CD14-positive monocyte (primary cell): ENCODE measurements around the gene TXNDC11. TPM values are rescaled to one million over a fixed set of nuclear protein-coding genes. Genes with fewer than 3 reads are reported as not detected.

ENCODE experiments used
- DNase-seq, 3 donors: peaks; one replicate each; pipeline ENCODE4 v3.0.0-alpha.2; 2011 to 2022
- H2AFZ ChIP-seq: 2 replicates; pipeline ENCODE4 v1.6.0; 2012; ENCODE audit warnings: mild to moderate bottlenecking, low read depth, low read length, inconsistent platforms; ENCODE audit not compliant: insufficient read depth, poor library complexity, severe bottlenecking
- H3K27ac ChIP-seq, 2 donors: 1 replicate in 1 of 2; 2 replicates in 1 of 2; pipeline ENCODE4 v1.5.1; 2012 to 2013; ENCODE audit warnings: low read length in 2 of 2, control low read depth in 1 of 2, inconsistent platforms in 1 of 2, low read depth in 1 of 2, mild to moderate bottlenecking in 1 of 2
- H3K27me3 ChIP-seq, 2 donors: one replicate each; pipeline versions ENCODE4 v1.6.0 to v1.6.1; 2011 to 2013; ENCODE audit warnings: low read length in 2 of 2; ENCODE audit not compliant: control insufficient read depth in 2 of 2, insufficient read depth in 2 of 2
- H3K36me3 ChIP-seq, 2 donors: replicated peaks in 1 of 2; 1 replicate in 1 of 2; 2 replicates in 1 of 2; pipeline versions ENCODE4 v1.5.1 to v1.6.1; 2012 to 2013; ENCODE audit warnings: low read length in 2 of 2, control low read depth in 1 of 2, inconsistent platforms in 1 of 2, mild to moderate bottlenecking in 1 of 2; ENCODE audit not compliant: insufficient read depth in 2 of 2, control insufficient read depth in 1 of 2
- H3K4me1 ChIP-seq, 2 donors: 1 replicate in 1 of 2; 2 replicates in 1 of 2; pipeline versions ENCODE4 v1.5.1 to v1.6.1; 2012 to 2013; ENCODE audit warnings: low read length in 2 of 2, control low read depth in 1 of 2, inconsistent platforms in 1 of 2, mild to moderate bottlenecking in 1 of 2, moderate library complexity in 1 of 2; ENCODE audit not compliant: insufficient read depth in 2 of 2, control insufficient read depth in 1 of 2
- H3K4me2 ChIP-seq: replicated peaks from 2 replicates; pipeline ENCODE3; 2012; ENCODE audit warnings: low read length, moderate library complexity, mild to moderate bottlenecking; ENCODE audit not compliant: poor library complexity, severe bottlenecking; ENCODE audit errors: extremely low read depth
- H3K4me3 ChIP-seq, 3 experiments: fragments of 200-600 bp in 1 of 3; sonication (generic) in 1 of 3; replicated peaks in 1 of 3; 1 replicate in 2 of 3; 2 replicates in 1 of 3; pipeline ENCODE4 v1.5.1; 2011 to 2013; ENCODE audit warnings: low read length in 3 of 3, mild to moderate bottlenecking in 3 of 3, control low read depth in 2 of 3, low read depth in 2 of 3, inconsistent platforms in 1 of 3, moderate library complexity in 1 of 3
- H3K79me2 ChIP-seq: 2 replicates; pipeline ENCODE4 v1.6.0; 2012; ENCODE audit warnings: mild to moderate bottlenecking, control low read depth, inconsistent platforms, low read length, moderate library complexity; ENCODE audit not compliant: insufficient read depth
- H3K9ac ChIP-seq: 2 replicates; pipeline ENCODE4 v1.6.0; 2017; ENCODE audit warnings: low read length, mild to moderate bottlenecking; ENCODE audit not compliant: insufficient read depth, poor library complexity, severe bottlenecking
- H3K9me3 ChIP-seq, 2 donors: replicated peaks in 1 of 2; 1 replicate in 1 of 2; 2 replicates in 1 of 2; pipeline versions ENCODE4 v1.5.1 to v1.6.1; 2012 to 2013; ENCODE audit warnings: low read length in 2 of 2, control low read depth in 1 of 2; ENCODE audit not compliant: control insufficient read depth in 1 of 2, insufficient read depth in 1 of 2
- H4K20me1 ChIP-seq: 2 replicates; pipeline ENCODE4 v1.6.0; 2012; ENCODE audit warnings: mild to moderate bottlenecking, low read length, control low read depth, moderate library complexity; ENCODE audit not compliant: insufficient read depth
- H3K27ac Mint-ChIP-seq, 7 donors: one replicate each; pipeline ENCODE4 v1.8.0; 2020; ENCODE audit warnings: mild to moderate bottlenecking in 7 of 7, mixed read lengths in 7 of 7, moderate library complexity in 6 of 7, inconsistent platforms in 2 of 7
- H3K27me3 Mint-ChIP-seq, 3 donors: one replicate each; pipeline ENCODE4 v1.8.0; 2021 to 2022; ENCODE audit warnings: low read depth in 3 of 3, mild to moderate bottlenecking in 3 of 3, mixed read lengths in 3 of 3, moderate library complexity in 3 of 3, inconsistent platforms in 1 of 3
- H3K36me3 Mint-ChIP-seq, 2 donors: one replicate each; pipeline ENCODE4 v1.8.0; 2020; ENCODE audit warnings: mixed read lengths in 2 of 2, inconsistent platforms in 1 of 2, mild to moderate bottlenecking in 1 of 2
- H3K4me1 Mint-ChIP-seq: one replicate; pipeline ENCODE4 v1.8.0; 2020; ENCODE audit warnings: mild to moderate bottlenecking, mixed read lengths
- H3K4me3 Mint-ChIP-seq, 2 donors: one replicate each; pipeline ENCODE4 v1.8.0; 2020; ENCODE audit warnings: mild to moderate bottlenecking in 2 of 2, mixed read lengths in 2 of 2, moderate library complexity in 1 of 2
- H3K9me3 Mint-ChIP-seq, 7 donors: one replicate each; pipeline ENCODE4 v1.8.0; 2020 to 2022; ENCODE audit warnings: mixed read lengths in 7 of 7, mild to moderate bottlenecking in 6 of 7, moderate library complexity in 6 of 7, inconsistent platforms in 2 of 7
- WGBS: methylation state at CpG from one replicate; pipeline ENCODE4 v1.1.5; 2013; ENCODE audit warnings: missing lambda C conversion rate; ENCODE audit not compliant: insufficient coverage; 5-methylcytosine and 5-hydroxymethylcytosine counted together
- intact Hi-C, 2 donors: fragments of 100-400 bp; cut with micrococcal nuclease; formaldehyde crosslinking; loops; one replicate each; pipeline versions ENCODE4 v1.15.0 to v1.15.1; 2023
- polyA plus RNA-seq, 3 donors: library from polyadenylated mRNA; depleted of rRNA in 1 of 3; unstranded in 2 of 3; stranded (reverse) in 1 of 3; fragments of 300-500 nt in 2 of 3; fragments of >200 nt in 1 of 3; fragmentation: Illumina TruSeq in 2 of 3; gene quantifications; 1 replicate in 2 of 3; 2 replicates in 1 of 3; pipeline ENCODE4 v1.2.3, GENCODE V29; 2012 to 2021
- TF ChIP-seq, protein P1 (sequence below): fragments of 200-600 bp; IDR thresholded peaks from one replicate; pipeline ENCODE4 v1.8.0; 2022; ENCODE audit warnings: antibody characterized with exemption, mild to moderate bottlenecking

TXNDC11 gene
- polyA plus RNA-seq, 3 donors = 32.9 to 60.0 (median 40.6) TPM

DNA sequence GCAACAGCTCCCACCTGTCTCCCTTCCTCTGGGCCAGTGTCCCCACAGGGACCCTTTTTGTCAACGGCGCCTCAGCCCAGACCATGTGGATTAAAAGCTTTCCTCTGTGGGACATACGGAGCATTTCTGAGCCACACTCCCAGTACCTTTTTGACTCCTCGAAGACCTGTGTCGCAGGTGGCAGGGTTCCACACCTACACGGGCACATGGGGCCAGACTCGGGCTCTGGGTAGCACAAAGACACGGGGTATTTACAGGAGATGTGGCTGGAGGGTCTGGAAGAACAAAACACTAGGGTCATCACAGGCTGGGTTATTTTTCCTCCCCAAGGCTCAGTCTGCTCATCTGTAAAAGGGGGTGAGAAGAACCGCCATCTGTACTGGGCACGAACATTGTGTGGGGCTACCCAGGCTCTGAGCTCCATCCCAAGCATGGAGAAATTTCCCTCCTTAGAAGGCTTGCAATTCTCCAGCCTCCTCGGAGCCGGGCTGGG lies 106.9 kb downstream of the TXNDC11 start:
- peaks cover 0 to 5% (median 0%) of the 10 kb centered on the region in 7 donors for H3K9me3 Mint-ChIP-seq
- Histone ChIP-seq H3K27ac (no peak overlapping the region), H3K4me2 (no peak overlapping the region), H3K79me2 (no peaks in the 10 kb centered on the region), H3K9ac (no peak overlapping the region), H3K4me1 (peaks cover 44 to 46% of the 10 kb centered on the region in 2 donors), H3K9me3 (no peaks in the 10 kb centered on the region), H3K36me3 (no peaks in the 10 kb centered on the region), H2AFZ (no peak overlapping the region), H3K27me3 (no peaks in the 10 kb centered on the region), H4K20me1 (no peaks in the 10 kb centered on the region), H3K4me3 (no peak overlapping the region)
- H3K4me1 Mint-ChIP-seq = peaks cover 55% of the 10 kb centered on the region
- no peak for DNase-seq
- peaks cover 0 to 2% of the 10 kb centered on the region in 2 donors for H3K36me3 Mint-ChIP-seq
- TF ChIP-seq, protein P1, sequence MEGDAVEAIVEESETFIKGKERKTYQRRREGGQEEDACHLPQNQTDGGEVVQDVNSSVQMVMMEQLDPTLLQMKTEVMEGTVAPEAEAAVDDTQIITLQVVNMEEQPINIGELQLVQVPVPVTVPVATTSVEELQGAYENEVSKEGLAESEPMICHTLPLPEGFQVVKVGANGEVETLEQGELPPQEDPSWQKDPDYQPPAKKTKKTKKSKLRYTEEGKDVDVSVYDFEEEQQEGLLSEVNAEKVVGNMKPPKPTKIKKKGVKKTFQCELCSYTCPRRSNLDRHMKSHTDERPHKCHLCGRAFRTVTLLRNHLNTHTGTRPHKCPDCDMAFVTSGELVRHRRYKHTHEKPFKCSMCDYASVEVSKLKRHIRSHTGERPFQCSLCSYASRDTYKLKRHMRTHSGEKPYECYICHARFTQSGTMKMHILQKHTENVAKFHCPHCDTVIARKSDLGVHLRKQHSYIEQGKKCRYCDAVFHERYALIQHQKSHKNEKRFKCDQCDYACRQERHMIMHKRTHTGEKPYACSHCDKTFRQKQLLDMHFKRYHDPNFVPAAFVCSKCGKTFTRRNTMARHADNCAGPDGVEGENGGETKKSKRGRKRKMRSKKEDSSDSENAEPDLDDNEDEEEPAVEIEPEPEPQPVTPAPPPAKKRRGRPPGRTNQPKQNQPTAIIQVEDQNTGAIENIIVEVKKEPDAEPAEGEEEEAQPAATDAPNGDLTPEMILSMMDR = no peak
- H3K27me3 Mint-ChIP-seq = peaks cover 4 to 24% (median 10%) of the 10 kb centered on the region in 3 donors
- H3K4me3 Mint-ChIP-seq = no peak overlapping the region
- intact Hi-C loops = loop anchor here in 1 of 2 donors (1.0 kb wide), 1 partner anchor 8 kb away; no protein-coding TSS in a partner anchor
- H3K27ac Mint-ChIP-seq = no peak overlapping the region
- 96% methylated on average over 5 of the region's 12 CpGs for WGBS

- TF ChIP-seq, protein P1 = no peak
- Histone ChIP-seq H3K4me3 (no peak overlapping the region), H3K27me3 (no peaks in the 10 kb centered on the region), H2AFZ (no peak overlapping the region), H3K9ac (no peak overlapping the region), H3K9me3 (no peaks in the 10 kb centered on the region), H3K79me2 (no peaks in the 10 kb centered on the region), H3K4me1 (peaks cover 41% of the 10 kb centered on the region in 2 donors), H3K36me3 (no peaks in the 10 kb centered on the region), H3K4me2 (no peak overlapping the region), H3K27ac (no peak overlapping the region), H4K20me1 (no peaks in the 10 kb centered on the region)
- H3K36me3 Mint-ChIP-seq = peaks cover 0 to 2% of the 10 kb centered on the region in 2 donors
- H3K4me1 Mint-ChIP-seq = peaks cover 54% of the 10 kb centered on the region
- no peak overlapping the region for H3K4me3 Mint-ChIP-seq
- H3K9me3 Mint-ChIP-seq = peaks cover 0 to 5% (median 0%) of the 10 kb centered on the region in 7 donors
- H3K27ac Mint-ChIP-seq = peak overlapping the region in 1 of 7 donors; percentile 51
- peaks cover 4 to 29% (median 10%) of the 10 kb centered on the region in 3 donors for H3K27me3 Mint-ChIP-seq
- intact Hi-C loops = no loop called here
- WGBS = 97% methylated on average over 7 of the region's 10 CpGs
- no peak for DNase-seq
Observed at GRCh38 chr16:11635113-11635652, 107.5 kb downstream of the TXNDC11 start.
